ENCODE data around the gene SMDT1.

DNA sequence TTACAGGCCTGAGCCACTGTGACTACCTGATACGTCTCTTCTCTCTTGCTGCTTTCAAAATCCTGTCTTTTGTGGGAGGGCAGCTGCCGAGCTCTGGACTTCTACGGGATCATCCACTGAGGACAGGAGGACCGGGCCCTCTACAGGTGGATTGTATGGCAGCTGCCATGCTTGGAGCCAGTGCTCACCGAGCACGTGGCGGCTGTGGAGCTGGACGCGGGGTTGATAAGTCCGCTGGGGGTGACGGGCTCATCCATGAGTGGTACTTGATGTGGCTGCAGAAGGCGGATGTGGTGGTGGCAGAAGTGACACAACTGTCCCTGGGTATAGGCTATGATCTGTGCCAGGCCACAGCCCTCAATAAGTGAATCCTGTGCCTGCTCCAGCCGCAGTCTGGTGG lies 53.0 kb downstream of the SMDT1 start:
- TF ChIP-seq TAF1 (IDR thresholded peaks at IDR 0.05; ENCODE audit: low read depth) (no peak), CTCF (IDR thresholded peaks at IDR 0.05; ENCODE audit: poor library complexity, severe bottlenecking) (no peak), RAD21 (conservative IDR thresholded peaks at IDR 0.05) (no peak), POLR2AphosphoS5 (IDR thresholded peaks at IDR 0.05) (no peak), MXI1 (conservative IDR thresholded peaks at IDR 0.05; ENCODE audit: poor library complexity, severe bottlenecking) (no peak), EZH2 (IDR thresholded peaks at IDR 0.05; ENCODE audit: borderline replicate concordance, insufficient read depth, low read length, poor library complexity, severe bottlenecking) (no peak), SMC3 (conservative IDR thresholded peaks at IDR 0.05; ENCODE audit: poor library complexity) (no peak), EP300 (conservative IDR thresholded peaks at IDR 0.05; ENCODE audit: poor library complexity, severe bottlenecking) (no peak)
- TF ChIP-seq, protein P1, sequence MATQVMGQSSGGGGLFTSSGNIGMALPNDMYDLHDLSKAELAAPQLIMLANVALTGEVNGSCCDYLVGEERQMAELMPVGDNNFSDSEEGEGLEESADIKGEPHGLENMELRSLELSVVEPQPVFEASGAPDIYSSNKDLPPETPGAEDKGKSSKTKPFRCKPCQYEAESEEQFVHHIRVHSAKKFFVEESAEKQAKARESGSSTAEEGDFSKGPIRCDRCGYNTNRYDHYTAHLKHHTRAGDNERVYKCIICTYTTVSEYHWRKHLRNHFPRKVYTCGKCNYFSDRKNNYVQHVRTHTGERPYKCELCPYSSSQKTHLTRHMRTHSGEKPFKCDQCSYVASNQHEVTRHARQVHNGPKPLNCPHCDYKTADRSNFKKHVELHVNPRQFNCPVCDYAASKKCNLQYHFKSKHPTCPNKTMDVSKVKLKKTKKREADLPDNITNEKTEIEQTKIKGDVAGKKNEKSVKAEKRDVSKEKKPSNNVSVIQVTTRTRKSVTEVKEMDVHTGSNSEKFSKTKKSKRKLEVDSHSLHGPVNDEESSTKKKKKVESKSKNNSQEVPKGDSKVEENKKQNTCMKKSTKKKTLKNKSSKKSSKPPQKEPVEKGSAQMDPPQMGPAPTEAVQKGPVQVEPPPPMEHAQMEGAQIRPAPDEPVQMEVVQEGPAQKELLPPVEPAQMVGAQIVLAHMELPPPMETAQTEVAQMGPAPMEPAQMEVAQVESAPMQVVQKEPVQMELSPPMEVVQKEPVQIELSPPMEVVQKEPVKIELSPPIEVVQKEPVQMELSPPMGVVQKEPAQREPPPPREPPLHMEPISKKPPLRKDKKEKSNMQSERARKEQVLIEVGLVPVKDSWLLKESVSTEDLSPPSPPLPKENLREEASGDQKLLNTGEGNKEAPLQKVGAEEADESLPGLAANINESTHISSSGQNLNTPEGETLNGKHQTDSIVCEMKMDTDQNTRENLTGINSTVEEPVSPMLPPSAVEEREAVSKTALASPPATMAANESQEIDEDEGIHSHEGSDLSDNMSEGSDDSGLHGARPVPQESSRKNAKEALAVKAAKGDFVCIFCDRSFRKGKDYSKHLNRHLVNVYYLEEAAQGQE (IDR thresholded peaks at IDR 0.05; ENCODE audit: borderline replicate concordance) = no peak
